ENCODE results near the gene PREPL. TPM values are rescaled to one million over a fixed set of nuclear protein-coding genes. Genes with fewer than 3 reads are reported as not detected.

Gene PREPL
- total and polyA plus RNA-seq, 2 donors (not counting 1 experiment from before 2014, with no cell fraction given) = 5.5 to 34.0 TPM

- no peak for TF ChIP-seq EZH2 (IDR thresholded peaks at IDR 0.05; ENCODE audit: borderline replicate concordance, insufficient read depth, low read depth, low read length, poor library complexity, severe bottlenecking)
- no peak for TF ChIP-seq CTCF (IDR thresholded peaks at IDR 0.05)
- Mint-ChIP-seq H3K27me3 (peaks cover 37% of the 10 kb centered on the region), H3K4me1 (peaks cover 7% of the 10 kb centered on the region), H3K4me3 (no peak overlapping the region), H3K9me3 (ENCODE audit: insufficient read depth) (no peaks in the 10 kb centered on the region), H3K27ac (no peak overlapping the region)
- Histone ChIP-seq H3K4me3 (ENCODE audit: control extremely low read depth in 1 of 5, extremely low read depth in 1 of 5, insufficient read depth in 1 of 5, low read depth in 2 of 5, low read length in 4 of 5) (no peak overlapping the region), H4K20me1 (ENCODE audit: control insufficient read depth, insufficient read depth, low read length, poor library complexity, severe bottlenecking) (no peaks in the 10 kb centered on the region), H3K27me3 (replicated peaks in 1 of 4; ENCODE audit: control extremely low read depth in 1 of 4, control insufficient read depth in 3 of 4, insufficient read depth in 4 of 4, low read length in 3 of 4) (peaks cover 0 to 10% (median 3%) of the 10 kb centered on the region in 4 experiments), H3K4me2 (replicated peaks; ENCODE audit: low read depth, low read length, poor library complexity, severe bottlenecking) (no peak overlapping the region), H3K79me2 (ENCODE audit: control insufficient read depth, insufficient read depth, low read length) (no peaks in the 10 kb centered on the region), H2AFZ (ENCODE audit: insufficient read depth, low read depth, low read length, poor library complexity, severe bottlenecking) (no peak overlapping the region), H3K4me1 (ENCODE audit: control insufficient read depth in 2 of 2, insufficient read depth in 2 of 2, low read length in 2 of 2) (peaks cover 0 to 1% of the 10 kb centered on the region in 2 donors), H3K9ac (ENCODE audit: low read length) (no peak overlapping the region), H3K27ac (ENCODE audit: low read length in 2 of 2) (no peak overlapping the region), H3K36me3 (replicated peaks in 1 of 2; ENCODE audit: control extremely low read depth in 1 of 2, control insufficient read depth in 1 of 2, extremely low read depth in 1 of 2, insufficient read depth in 2 of 2, low read length in 1 of 2) (no peaks in the 10 kb centered on the region), H3K9me3 (ENCODE audit: control extremely low read depth in 1 of 3, control insufficient read depth in 2 of 3, insufficient read depth in 1 of 3, low read length in 2 of 3) (no peaks in the 10 kb centered on the region)
- intact Hi-C loops (cut with micrococcal nuclease) = no loop called here
- no peak for ATAC-seq (ENCODE audit: low read depth)
- no peak for DNase-seq
- CTCF ChIA-PET = interaction anchor here (0.7 kb wide), 1 partner anchor 18 kb away, joined by 3 read pairs; no protein-coding TSS in a partner anchor
- 58% methylated on average over 3 of the region's 8 CpGs for WGBS (ENCODE audit: insufficient coverage)
- POLR2A ChIA-PET = no interaction called here
Observed at GRCh38 chr2:44291281-44292248, 69.7 kb downstream of the PREPL start.

GRCh38 chr2:44290261-44290660, 71.0 kb downstream of the PREPL start:
- no CpG with 5 or more reads among the region's 4 CpGs for WGBS (ENCODE audit: insufficient coverage)
- Mint-ChIP-seq H3K4me3 (no peak overlapping the region), H3K27me3 (peaks cover 38% of the 10 kb centered on the region), H3K27ac (no peak overlapping the region), H3K4me1 (peaks cover 1% of the 10 kb centered on the region), H3K9me3 (ENCODE audit: insufficient read depth) (no peaks in the 10 kb centered on the region)
- H4K20me1 ChIP-seq (ENCODE audit: control insufficient read depth, insufficient read depth, low read length, poor library complexity, severe bottlenecking) = no peaks in the 10 kb centered on the region
- H3K9me3 ChIP-seq (ENCODE audit: control extremely low read depth in 1 of 3, control insufficient read depth in 2 of 3, insufficient read depth in 1 of 3, low read length in 2 of 3) = no peaks in the 10 kb centered on the region
- H3K79me2 ChIP-seq (ENCODE audit: control insufficient read depth, insufficient read depth, low read length) = no peaks in the 10 kb centered on the region
- H3K36me3 ChIP-seq (replicated peaks in 1 of 2; ENCODE audit: control extremely low read depth in 1 of 2, control insufficient read depth in 1 of 2, extremely low read depth in 1 of 2, insufficient read depth in 2 of 2, low read length in 1 of 2) = no peaks in the 10 kb centered on the region
- ATAC-seq (ENCODE audit: low read depth) (no peak), DNase-seq (no peak)
- H3K27me3 ChIP-seq (replicated peaks in 1 of 4; ENCODE audit: control extremely low read depth in 1 of 4, control insufficient read depth in 3 of 4, insufficient read depth in 4 of 4, low read length in 3 of 4) = peaks cover 0 to 10% (median 3%) of the 10 kb centered on the region in 4 experiments
- CTCF ChIA-PET = no interaction called here
- H3K27ac ChIP-seq (ENCODE audit: low read length in 2 of 2) = no peak overlapping the region
- H3K4me3 ChIP-seq (ENCODE audit: control extremely low read depth in 1 of 5, extremely low read depth in 1 of 5, insufficient read depth in 1 of 5, low read depth in 2 of 5, low read length in 4 of 5) = no peak overlapping the region
- intact Hi-C loops (cut with micrococcal nuclease) = no loop called here
- no peak overlapping the region for H2AFZ ChIP-seq (ENCODE audit: insufficient read depth, low read depth, low read length, poor library complexity, severe bottlenecking)
- POLR2A ChIA-PET = no interaction called here
- H3K4me1 ChIP-seq (ENCODE audit: control insufficient read depth in 2 of 2, insufficient read depth in 2 of 2, low read length in 2 of 2) = no peaks in the 10 kb centered on the region
- H3K4me2 ChIP-seq (replicated peaks; ENCODE audit: low read depth, low read length, poor library complexity, severe bottlenecking) = no peak overlapping the region
- TF ChIP-seq EZH2 (IDR thresholded peaks at IDR 0.05; ENCODE audit: borderline replicate concordance, insufficient read depth, low read depth, low read length, poor library complexity, severe bottlenecking) = no peak
- no peak for TF ChIP-seq CTCF (IDR thresholded peaks at IDR 0.05)
- no peak overlapping the region for H3K9ac ChIP-seq (ENCODE audit: low read length)

Measured in B cell (primary cell).